NCI-H187 treated with DMSO at 0.1 percent for 48 hours (cell line): ENCODE data around the gene MLLT10.
"Not testable (repeated sequence)": the region's sequence is repeated elsewhere in the genome, so short reads cannot be mapped to it uniquely, and the experiment has no call there.

Source experiments
- DNase-seq: peaks from one replicate; lab custom pipeline; 2025; lab: John Stamatoyannopoulos, UW

The MLLT10 gene

GRCh38 chr10:21528236-21529031 is 5.6 kb upstream of the MLLT10 start:
- DNase-seq, result no peak

- no peak for DNase-seq
These were observed 4.8 kb upstream of the MLLT10 start for GRCh38 chr10:21529032-21529910.

DNA sequence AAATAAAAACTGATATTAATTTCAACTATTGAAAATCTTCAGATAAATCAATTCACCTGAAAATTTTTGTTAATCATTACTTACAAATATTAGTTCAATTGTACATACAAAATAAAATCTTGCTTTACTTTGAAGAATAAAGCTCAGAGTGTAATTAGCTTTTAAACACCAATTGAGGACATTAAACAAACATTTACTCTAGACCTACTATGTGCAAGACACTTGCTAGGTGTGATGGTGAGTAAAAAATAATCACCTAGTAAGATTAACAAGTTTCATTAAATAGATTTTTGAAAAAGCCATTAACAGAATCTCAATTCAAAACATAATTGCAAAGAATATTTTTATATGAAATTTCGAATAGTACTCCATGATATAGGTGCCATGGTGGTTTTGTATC is 3.9 kb upstream of the MLLT10 start:
- no peak for DNase-seq

DNA sequence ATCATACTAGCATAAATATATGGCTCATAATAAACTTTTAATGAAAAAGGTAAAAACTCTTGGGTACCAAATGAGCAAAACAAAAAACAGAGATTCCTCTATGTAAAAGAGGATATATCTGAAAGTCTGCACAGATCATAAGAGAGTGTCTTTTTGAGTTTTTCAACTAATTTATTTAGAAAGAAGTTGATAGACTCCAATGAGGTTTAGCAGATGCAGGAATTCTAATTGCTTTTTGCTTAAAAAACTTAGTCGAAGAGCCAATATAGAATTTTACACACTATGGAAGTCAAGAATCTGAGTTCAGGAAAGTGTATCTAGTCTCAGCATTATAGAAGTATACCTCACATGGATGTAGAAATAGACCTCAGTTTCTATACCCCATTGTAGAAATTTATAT is 3.4 kb upstream of the MLLT10 start:
- no peak for DNase-seq

- no peak for DNase-seq
These were observed 2.9 kb upstream of the MLLT10 start for GRCh38 chr10:21531164-21531563.

GRCh38 chr10:21532694-21533466 is 1.2 kb upstream of the MLLT10 start:
- DNase-seq, result no peak

GRCh38 chr10:21534280-21534586 is 201 bp downstream of the MLLT10 start:
- DNase-seq, result no peak

GRCh38 chr10:21534604-21535493 is 817 bp downstream of the MLLT10 start:
- no peak for DNase-seq

DNA sequence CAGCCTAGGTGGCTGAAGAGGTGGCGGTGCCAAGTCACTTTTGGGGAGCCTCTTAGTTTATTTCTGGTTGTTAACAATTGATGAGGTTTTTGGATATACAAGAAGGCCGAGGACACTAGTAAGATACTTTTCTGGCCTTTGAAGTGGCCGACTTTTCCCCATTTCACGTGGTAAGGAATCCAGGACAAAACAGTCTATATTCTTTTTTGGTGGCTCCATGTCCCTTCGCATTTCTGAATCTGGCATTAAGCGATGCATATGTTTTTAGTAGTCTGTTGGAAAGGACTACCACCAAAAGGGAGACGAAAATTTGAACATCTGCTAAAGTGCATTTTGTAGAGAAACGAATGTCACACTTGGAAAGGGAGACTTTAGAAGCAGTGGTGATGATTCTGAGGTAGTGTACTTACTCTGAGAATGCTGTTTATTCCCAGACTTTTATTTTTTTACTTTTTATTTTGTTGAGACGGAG is 1.5 kb downstream of the MLLT10 start:
- no peak for DNase-seq

DNA sequence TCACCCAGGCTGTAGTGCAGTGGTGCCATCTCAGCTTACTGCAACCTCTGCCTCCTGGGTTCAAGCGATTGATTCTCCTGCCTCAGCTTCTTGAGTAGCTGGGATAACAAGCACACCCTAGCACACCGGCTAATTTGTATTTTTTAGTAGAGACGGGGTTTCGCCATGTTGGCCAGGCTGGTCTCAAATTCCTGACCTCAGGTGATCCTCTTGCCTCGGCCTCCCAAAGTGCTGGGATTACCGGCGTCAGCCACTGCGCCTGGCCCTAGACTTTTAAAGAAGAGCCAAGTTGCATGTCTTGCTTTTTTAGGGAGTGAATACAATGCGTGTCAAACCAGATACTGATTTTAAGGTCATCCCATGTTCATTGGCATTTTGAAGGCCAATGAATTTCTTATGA is 1.9 kb downstream of the MLLT10 start:
- DNase-seq, result not testable (repeated sequence)

DNA sequence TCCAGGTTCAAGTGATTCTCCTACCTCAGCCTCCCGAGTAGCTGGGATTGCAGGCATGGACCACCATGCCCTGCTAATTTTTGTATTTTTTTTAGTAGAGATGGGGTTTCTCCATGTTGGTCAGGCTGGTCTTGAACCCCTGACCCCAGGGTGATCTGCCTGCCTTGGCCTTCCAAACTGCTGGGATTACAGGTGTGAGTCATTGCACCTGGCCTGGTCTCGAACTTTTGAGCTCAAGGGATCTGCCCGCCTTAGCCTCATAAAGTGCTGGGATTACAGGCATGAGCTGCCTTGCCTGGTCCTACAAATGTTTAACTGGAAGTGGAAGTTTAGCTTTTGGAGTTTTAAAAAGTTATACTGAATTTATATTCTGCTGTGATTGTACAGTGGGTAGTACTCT is 2.8 kb downstream of the MLLT10 start:
- DNase-seq, result no peak

- not testable (repeated sequence) for DNase-seq
These were observed 6.7 kb downstream of the MLLT10 start for GRCh38 chr10:21540701-21541100.

- no peak for DNase-seq
These were observed 13.2 kb downstream of the MLLT10 start for GRCh38 chr10:21547246-21547645.

- DNase-seq, result no peak
These were observed 18.6 kb downstream of the MLLT10 start for GRCh38 chr10:21552638-21553037.

DNA sequence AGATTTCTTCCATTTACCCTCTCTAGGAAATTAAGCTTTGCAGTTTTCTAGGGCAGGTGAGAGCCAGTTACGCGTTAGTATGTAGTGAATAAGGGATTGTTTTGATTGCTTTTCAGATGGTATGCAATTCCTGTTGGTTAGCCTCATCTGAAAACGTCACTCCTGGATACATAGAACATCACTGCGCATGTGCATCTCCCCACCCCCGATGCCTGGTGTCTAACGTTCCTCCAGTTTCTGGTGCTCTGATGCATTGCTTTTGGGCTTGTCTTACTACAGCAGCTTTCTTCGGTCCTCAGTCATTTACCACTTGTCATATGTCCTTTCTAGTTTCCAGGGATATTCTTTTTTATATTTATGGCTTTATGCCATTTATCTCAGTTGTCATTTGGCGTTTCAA is 22.5 kb downstream of the MLLT10 start:
- DNase-seq, result no peak

DNA sequence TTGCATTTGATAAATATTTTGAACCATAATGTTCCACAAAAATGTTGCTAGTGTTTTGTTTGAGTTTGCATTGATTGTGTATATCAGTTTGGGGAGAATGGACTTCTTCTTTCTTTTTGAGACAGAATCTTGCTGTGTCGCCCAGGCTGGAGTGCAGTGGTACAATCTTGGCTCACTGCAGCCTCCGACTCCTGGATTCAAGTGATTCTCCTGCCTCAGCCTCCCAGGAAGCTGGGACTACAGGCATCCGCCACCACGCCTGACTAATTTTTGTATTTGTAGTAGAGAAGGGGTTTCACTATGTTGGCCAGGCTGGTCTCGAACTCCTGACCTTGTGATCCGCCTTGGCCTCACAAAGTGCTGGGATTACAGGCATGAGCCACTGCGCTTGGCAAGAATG is 25.0 kb downstream of the MLLT10 start:
- not testable (repeated sequence) for DNase-seq

- no peak for DNase-seq
These were observed 36.9 kb downstream of the MLLT10 start for GRCh38 chr10:21570761-21571521.

DNA sequence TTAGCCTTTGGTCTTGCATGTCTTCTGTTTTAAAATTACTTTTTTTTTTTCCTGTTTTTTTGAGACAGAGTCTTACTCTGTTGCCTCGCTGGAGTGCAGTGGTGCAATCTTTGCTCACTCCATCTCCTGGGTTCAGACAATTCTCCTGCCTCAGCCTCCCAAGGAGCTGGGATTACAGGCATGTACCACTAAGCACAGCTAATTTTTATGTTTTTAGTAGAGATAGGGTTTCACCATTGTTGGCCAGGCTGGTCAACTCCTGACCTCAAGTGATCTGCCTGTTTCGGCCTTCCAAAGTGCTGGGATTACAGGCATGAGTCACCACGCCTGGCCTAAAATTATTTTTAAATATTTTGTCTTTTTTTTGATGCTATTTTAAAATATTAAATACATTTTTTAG is 38.5 kb downstream of the MLLT10 start:
- DNase-seq, result no peak

- DNase-seq, result not testable (repeated sequence)
These were observed 40.5 kb downstream of the MLLT10 start for GRCh38 chr10:21574514-21574913.

DNA sequence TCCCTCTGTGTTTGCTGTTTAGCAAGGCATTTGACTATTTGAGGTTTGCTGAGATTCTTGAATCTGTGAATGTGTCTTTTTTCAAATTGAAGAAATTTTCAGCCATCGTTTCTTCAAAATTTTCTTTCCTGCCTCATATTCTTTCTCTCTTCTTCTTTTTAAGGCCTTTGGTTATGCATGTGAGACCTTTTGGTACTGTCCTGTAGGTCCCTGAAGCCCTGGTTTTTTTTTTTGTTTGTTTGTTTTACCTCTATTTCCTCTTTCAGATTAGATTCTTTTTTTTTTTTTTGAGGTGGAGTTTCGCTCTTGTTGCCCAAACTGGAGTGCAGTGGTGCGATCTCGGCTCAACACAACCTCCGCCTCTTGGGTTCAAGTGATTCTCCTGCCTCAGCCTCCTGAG is 45.3 kb downstream of the MLLT10 start:
- DNase-seq, result no peak

- DNase-seq, result not testable (repeated sequence)
These were observed 47.4 kb downstream of the MLLT10 start for GRCh38 chr10:21581421-21581834.
